Measurements from ENCODE around the gene VDR.

Gene VDR

GRCh38 chr12:47864646-47865235 lies 40.1 kb downstream of the VDR start:
- DNase-seq: no peak

DNA sequence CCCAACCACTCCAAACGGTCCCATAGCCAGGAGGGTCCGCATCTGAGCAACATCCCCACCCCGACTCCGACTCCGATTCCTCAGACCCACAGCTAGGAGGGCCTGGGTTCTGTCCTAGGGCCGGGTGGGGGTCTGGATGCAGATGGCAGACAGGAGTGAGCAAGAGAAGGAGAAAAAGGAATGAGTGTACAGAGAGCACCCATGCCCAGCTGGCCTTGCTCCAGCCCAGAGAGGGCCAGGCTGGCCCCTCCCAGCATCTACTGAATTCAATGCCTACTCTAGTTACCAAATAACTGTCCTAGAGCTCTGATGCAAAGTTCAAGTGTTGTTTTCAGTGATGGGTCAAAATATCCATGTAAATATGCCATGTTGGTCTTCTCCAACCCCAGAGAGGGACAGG lies 40.8 kb downstream of the VDR start:
- no peak for DNase-seq

DNA sequence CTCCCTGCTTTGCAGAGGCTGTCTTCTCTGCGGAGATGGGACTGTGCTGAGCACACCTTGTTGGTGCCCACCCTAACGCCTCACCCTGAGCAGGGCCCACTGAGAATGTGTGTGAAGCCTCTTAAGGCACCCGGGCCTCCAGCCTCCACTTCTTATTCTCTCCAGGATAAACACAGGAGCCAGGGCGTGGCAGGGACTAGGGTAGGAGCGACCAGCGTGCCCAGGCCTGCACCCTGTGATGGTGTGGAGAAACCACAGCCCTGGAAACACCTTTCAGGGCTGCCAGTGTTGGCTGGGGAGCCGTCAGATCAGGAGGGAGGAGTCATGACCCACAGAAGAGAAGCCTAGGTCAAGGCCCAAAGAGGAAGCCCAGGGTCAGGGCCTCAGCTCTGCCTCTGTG lies 41.3 kb downstream of the VDR start:
- DNase-seq: no peak

GRCh38 chr12:47862881-47863280 lies 41.9 kb downstream of the VDR start:
- DNase-seq: no peak

- no peak for DNase-seq
These were observed 42.5 kb downstream of the VDR start for GRCh38 chr12:47862167-47862750.

GRCh38 chr12:47860873-47861272 lies 43.9 kb downstream of the VDR start:
- no peak for DNase-seq

GRCh38 chr12:47860279-47860841 lies 44.4 kb downstream of the VDR start:
- DNase-seq: no peak

- no peak for DNase-seq
These were observed 46.1 kb downstream of the VDR start for GRCh38 chr12:47858511-47859266.

GRCh38 chr12:47856721-47857575 lies 47.8 kb downstream of the VDR start:
- no peak for DNase-seq

GRCh38 chr12:47856094-47856493 lies 48.7 kb downstream of the VDR start:
- DNase-seq: no peak

- no peak for DNase-seq
These were observed 49.3 kb downstream of the VDR start for GRCh38 chr12:47855502-47855901.

- no peak for DNase-seq
These were observed 50.3 kb downstream of the VDR start for GRCh38 chr12:47854531-47854930.

DNA sequence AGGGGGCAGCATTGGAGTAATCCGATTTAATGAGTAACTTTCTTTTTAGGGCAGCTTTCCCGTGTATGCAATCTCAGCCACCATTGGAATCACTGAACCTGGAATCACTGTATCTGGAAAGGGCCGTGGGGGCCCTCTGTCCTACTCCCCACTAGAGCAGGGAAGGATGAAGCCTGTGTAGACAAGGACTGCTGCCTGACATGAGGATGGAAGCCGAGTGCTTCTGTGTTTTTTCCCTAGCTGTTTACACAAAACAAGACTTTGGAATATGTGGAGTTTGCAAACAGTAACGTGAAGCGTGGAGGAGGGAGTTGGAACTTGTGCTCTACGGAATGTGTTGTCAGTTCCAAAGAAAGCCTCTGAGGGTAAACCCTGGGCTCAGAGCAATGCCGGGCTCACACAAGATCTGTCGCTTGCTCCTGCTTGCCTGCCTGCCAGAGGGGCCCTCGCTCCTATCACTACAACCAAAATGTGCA lies 52.7 kb downstream of the VDR start:
- no peak for DNase-seq

DNA sequence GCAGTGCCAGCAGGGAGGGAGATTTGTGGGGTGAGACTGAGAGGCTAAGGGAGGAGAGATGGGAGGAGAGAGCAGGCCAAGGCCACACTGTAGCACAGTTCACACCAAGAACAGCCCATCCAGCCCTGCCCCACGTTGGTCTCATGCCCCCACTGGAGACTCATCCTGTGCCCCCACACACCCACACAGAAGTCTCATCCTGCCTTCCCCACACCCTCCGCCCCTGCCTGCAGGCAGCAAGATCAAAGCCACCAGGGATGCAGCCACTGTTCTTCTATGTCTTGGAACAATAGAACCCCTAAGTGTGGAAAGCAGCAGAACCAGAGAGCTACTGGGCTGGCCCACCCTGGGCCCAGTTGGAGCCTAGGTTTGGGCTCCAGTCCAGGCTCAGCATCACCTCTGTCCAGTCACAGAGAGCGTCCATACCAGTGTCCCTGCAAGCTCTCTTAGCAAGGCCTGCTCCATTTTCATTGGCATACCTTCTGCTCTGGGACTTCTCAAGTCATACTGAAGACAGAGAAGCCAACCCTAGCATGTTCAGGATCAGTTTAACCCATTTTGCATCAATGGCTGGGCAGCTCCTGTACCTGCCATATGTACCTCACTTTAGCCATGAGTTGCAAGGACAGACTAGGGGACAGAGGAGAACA lies 53.4 kb downstream of the VDR start:
- no peak for DNase-seq

DNA sequence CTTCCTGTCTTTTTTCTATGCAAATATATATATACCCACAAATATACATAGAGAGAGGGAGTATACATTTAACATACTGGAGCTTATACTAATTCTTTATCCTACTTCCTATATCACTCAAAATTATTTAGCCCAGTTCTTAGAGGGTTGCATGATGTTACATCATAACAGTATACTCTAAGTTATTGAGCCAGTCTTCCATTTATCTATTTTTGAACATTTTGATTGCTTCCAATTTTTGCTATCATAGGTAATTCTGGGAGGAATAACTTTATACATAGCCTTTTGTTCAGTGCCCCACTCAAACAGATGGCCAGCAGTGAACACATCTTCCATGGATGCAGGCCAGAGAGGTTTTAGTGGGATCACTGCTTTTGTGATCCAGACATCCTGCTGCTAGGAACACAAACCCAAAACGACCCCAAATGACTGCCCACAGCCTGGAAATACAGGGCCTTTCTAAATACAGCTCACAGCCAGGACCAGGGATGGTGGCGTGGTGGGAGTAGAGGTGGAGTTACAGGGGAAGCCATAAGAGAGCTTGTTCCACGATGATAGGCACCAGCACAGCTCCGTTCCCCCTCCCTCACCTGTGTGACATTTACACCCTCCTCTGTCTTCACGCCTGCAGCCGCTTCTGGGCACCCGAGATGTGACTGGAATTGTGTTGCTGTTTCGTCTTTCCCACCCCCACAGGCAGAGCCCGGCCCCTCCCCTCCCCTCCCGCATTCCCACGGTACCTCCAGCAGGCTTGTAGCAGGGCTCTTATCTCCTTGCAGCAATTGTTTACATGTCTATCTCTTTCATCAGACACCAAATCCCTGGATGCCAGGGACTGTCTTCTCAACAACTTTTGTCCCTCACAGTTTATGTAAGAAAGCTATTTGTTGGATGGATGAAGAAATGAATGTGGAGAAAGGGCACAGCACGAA lies 54.4 kb downstream of the VDR start:
- DNase-seq: no peak

- no peak for DNase-seq
These were observed 55.5 kb downstream of the VDR start for GRCh38 chr12:47849261-47849660.

DNA sequence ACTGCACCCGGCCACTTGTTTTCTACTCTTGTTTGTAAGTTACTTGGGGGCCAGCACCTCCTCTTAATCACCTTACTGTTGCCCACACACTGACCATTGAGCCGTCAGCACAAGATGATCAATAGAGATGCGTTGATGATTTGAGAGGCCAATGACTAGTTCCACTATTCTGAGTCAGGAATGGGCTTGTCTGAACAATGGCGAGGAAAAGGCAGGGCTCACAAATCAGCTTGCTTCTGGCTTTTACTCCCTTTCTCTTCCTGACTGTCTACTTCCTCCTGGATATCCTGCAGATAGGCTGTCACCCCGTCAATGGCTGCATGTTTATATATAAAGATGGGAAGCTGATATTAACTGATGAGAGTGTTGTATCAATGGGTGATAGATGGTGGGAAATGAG lies 55.9 kb downstream of the VDR start:
- no peak for DNase-seq

DNA sequence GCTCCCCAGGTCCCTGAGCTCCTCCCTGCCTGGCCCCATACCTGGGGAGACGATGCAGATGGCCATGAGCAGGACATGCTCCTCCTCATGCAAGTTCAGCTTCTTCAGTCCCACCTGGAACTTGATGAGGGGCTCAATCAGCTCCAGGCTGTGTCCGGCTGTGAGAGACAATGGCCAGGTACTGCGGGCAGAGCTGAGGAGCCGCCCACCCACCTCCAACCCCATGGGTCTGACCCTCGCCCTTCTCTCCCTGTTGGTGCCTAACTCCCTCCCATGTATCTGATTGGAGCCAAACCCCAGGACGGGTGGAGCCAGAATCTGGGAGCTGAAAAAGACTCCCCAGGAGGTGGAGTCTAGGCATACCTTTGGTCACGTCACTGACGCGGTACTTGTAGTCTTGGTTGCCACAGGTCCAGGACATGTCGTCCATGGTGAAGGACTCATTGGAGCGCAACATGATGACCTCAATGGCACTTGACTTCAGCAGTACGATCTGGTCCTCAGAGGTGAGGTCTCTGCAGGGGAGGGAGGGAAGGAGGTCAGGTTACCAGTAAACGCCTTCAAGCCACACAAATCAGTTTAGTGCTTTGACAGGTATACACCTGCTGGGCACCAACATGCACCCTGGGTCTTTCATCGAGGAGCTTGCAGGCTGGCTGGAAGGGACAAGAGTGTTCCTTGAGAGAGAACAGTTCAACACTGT lies 58.3 kb downstream of the VDR start:
- no peak for DNase-seq

DNA sequence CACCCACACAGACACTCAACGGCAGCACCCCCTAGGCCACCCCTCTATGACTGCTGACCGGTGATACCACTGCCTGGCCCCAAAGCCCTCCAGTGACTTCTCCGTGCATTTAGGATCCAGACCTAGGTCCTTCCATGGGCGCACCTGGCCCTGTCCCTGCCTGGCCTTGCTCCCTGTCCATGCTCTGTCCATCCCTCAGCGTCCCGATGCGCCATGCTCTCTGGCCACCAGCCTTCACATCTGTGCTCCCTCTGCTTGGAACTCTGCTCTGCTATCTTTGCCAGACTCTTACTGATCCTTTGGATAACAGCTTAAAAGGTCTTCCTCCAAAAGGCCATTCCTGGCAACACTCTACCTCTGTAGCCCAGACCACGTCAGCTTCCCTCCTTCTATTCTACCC lies 59.7 kb downstream of the VDR start:
- no peak for DNase-seq

GRCh38 chr12:47844264-47845019 lies 60.4 kb downstream of the VDR start:
- DNase-seq: no peak

Measured in NK-92 treated with Interleukin-12 subunit alpha and Interleukin-12 subunit beta, amount 100 ng/mL, for 24 hours (cell line).